Activated naive CD4-positive, alpha-beta T cell treated with anti-CD3 and anti-CD28 coated beads, Interleukin-2, amount 50 U/mL, for 24 hours (primary cell): Measurements from ENCODE around the gene SIT1.

Experiments used
- H3K27ac Mint-ChIP-seq: one replicate; pipeline ENCODE4 v1.8.0; 2021; ENCODE audit warnings: mild to moderate bottlenecking, mixed read lengths
- H3K27me3 Mint-ChIP-seq: one replicate; pipeline ENCODE4 v1.8.0; 2021; ENCODE audit warnings: mixed read lengths
- H3K36me3 Mint-ChIP-seq: one replicate; pipeline ENCODE4 v1.8.0; 2021; ENCODE audit warnings: mixed read lengths
- H3K4me1 Mint-ChIP-seq: one replicate; pipeline ENCODE4 v1.8.0; 2021; ENCODE audit warnings: mixed read lengths
- H3K4me3 Mint-ChIP-seq: one replicate; pipeline ENCODE4 v1.8.0; 2021; ENCODE audit warnings: mild to moderate bottlenecking, mixed read lengths
- H3K9me3 Mint-ChIP-seq: one replicate; pipeline ENCODE4 v1.8.0; 2021; ENCODE audit warnings: mixed read lengths

SIT1 gene

GRCh38 chr9:35611230-35611797 is 39.4 kb downstream of the SIT1 start:
- H3K9me3 Mint-ChIP-seq, result no peaks in the 10 kb centered on the region
- H3K36me3 Mint-ChIP-seq, result no peaks in the 10 kb centered on the region
- H3K4me1 Mint-ChIP-seq, result peaks cover 24% of the 10 kb centered on the region
- H3K4me3 Mint-ChIP-seq, result no peak overlapping the region
- H3K27me3 Mint-ChIP-seq, result no peaks in the 10 kb centered on the region
- H3K27ac Mint-ChIP-seq, result no peak overlapping the region

- H3K27ac Mint-ChIP-seq, result no peak overlapping the region
- peaks cover 23% of the 10 kb centered on the region for H3K4me1 Mint-ChIP-seq
- H3K36me3 Mint-ChIP-seq, result no peaks in the 10 kb centered on the region
- no peaks in the 10 kb centered on the region for H3K27me3 Mint-ChIP-seq
- H3K9me3 Mint-ChIP-seq, result no peaks in the 10 kb centered on the region
- no peak overlapping the region for H3K4me3 Mint-ChIP-seq
Observed at GRCh38 chr9:35609820-35610163, 40.9 kb downstream of the SIT1 start.

GRCh38 chr9:35609001-35609819 is 41.5 kb downstream of the SIT1 start:
- no peaks in the 10 kb centered on the region for H3K36me3 Mint-ChIP-seq
- peaks cover 27% of the 10 kb centered on the region for H3K4me1 Mint-ChIP-seq
- H3K27ac Mint-ChIP-seq, result no peak overlapping the region
- H3K9me3 Mint-ChIP-seq, result no peaks in the 10 kb centered on the region
- no peaks in the 10 kb centered on the region for H3K27me3 Mint-ChIP-seq
- no peak overlapping the region for H3K4me3 Mint-ChIP-seq

- peak overlapping the region; percentile 32 for H3K27ac Mint-ChIP-seq
Observed at GRCh38 chr9:35608221-35608620, 42.5 kb downstream of the SIT1 start.

GRCh38 chr9:35606726-35607125 is 44.0 kb downstream of the SIT1 start:
- Mint-ChIP-seq H3K4me1 (peaks cover 43% of the 10 kb centered on the region), H3K4me3 (peak overlapping the region; percentile 45), H3K27ac (no peak overlapping the region), H3K9me3 (no peaks in the 10 kb centered on the region), H3K27me3 (no peaks in the 10 kb centered on the region), H3K36me3 (no peaks in the 10 kb centered on the region)

More at GRCh38 chr9:35608221-35608620, 42.5 kb downstream of the SIT1 start:
- no peak overlapping the region for H3K4me3 Mint-ChIP-seq
- no peaks in the 10 kb centered on the region for H3K36me3 Mint-ChIP-seq
- H3K4me1 Mint-ChIP-seq, result peaks cover 37% of the 10 kb centered on the region
- no peaks in the 10 kb centered on the region for H3K9me3 Mint-ChIP-seq
- no peaks in the 10 kb centered on the region for H3K27me3 Mint-ChIP-seq

- Mint-ChIP-seq H3K4me1 (peaks cover 37% of the 10 kb centered on the region), H3K27ac (no peak overlapping the region), H3K9me3 (no peaks in the 10 kb centered on the region), H3K27me3 (no peaks in the 10 kb centered on the region), H3K36me3 (no peaks in the 10 kb centered on the region), H3K4me3 (peak overlapping the region; percentile 79)
Observed at GRCh38 chr9:35606138-35606504, 44.6 kb downstream of the SIT1 start.

- no peaks in the 10 kb centered on the region for H3K27me3 Mint-ChIP-seq
- H3K9me3 Mint-ChIP-seq, result no peaks in the 10 kb centered on the region
- no peak overlapping the region for H3K27ac Mint-ChIP-seq
- peak overlapping the region; percentile 79 for H3K4me3 Mint-ChIP-seq
- H3K36me3 Mint-ChIP-seq, result no peaks in the 10 kb centered on the region
- peaks cover 37% of the 10 kb centered on the region for H3K4me1 Mint-ChIP-seq
Observed at GRCh38 chr9:35605351-35606137, 45.2 kb downstream of the SIT1 start.

GRCh38 chr9:35604578-35605350 is 46.0 kb downstream of the SIT1 start, which contains the start of gene TESK1:
Gene TESK1, plus strand, starts transcription at chr9:35605262. Its CDS starts 358 bp downstream, at chr9:35605620.
- Mint-ChIP-seq H3K36me3 (no peaks in the 10 kb centered on the region), H3K27me3 (no peaks in the 10 kb centered on the region), H3K9me3 (no peaks in the 10 kb centered on the region), H3K4me1 (peaks cover 37% of the 10 kb centered on the region), H3K27ac (peak within 1 kb of the TSS; percentile 95), H3K4me3 (peak within 1 kb of the TSS; percentile 94)

GRCh38 chr9:35603986-35604577 is 46.6 kb downstream of the SIT1 start:
- Mint-ChIP-seq H3K9me3 (no peaks in the 10 kb centered on the region), H3K4me3 (peak overlapping the region; percentile 94), H3K27me3 (no peaks in the 10 kb centered on the region), H3K36me3 (no peaks in the 10 kb centered on the region), H3K4me1 (peaks cover 37% of the 10 kb centered on the region), H3K27ac (peak overlapping the region; percentile 95)

- peak overlapping the region; percentile 94 for H3K4me3 Mint-ChIP-seq
- H3K27ac Mint-ChIP-seq, result peak overlapping the region; percentile 95
- H3K27me3 Mint-ChIP-seq, result no peaks in the 10 kb centered on the region
- H3K4me1 Mint-ChIP-seq, result peaks cover 37% of the 10 kb centered on the region
- no peaks in the 10 kb centered on the region for H3K36me3 Mint-ChIP-seq
- no peaks in the 10 kb centered on the region for H3K9me3 Mint-ChIP-seq
Observed at GRCh38 chr9:35603506-35603985, 47.2 kb downstream of the SIT1 start.

- Mint-ChIP-seq H3K9me3 (no peaks in the 10 kb centered on the region), H3K27me3 (no peaks in the 10 kb centered on the region), H3K36me3 (peaks cover 4% of the 10 kb centered on the region), H3K27ac (no peak overlapping the region), H3K4me1 (peaks cover 20% of the 10 kb centered on the region), H3K4me3 (no peak overlapping the region)
Observed at GRCh38 chr9:35599763-35600604, 50.7 kb downstream of the SIT1 start.
